GM12864 (cell line): Measurements from ENCODE around the gene CACNA1D.

Source experiments
- DNase-seq: peaks from one replicate; pipeline ENCODE4 v3.0.0-alpha.2; 2011; ENCODE audit warnings: low read depth
- H3K4me3 ChIP-seq: 2 replicates; pipeline ENCODE4 v1.5.1; 2011; ENCODE audit warnings: mild to moderate bottlenecking, low read depth, low read length, control low read depth
- CTCF ChIP-seq: IDR thresholded peaks from 2 replicates; pipeline ENCODE4 v1.5.1; 2011; ENCODE audit warnings: low read depth, mild to moderate bottlenecking, moderate library complexity, low read length, control low read depth, inconsistent platforms; ENCODE audit errors: missing control alignments

CACNA1D gene

GRCh38 chr3:53581671-53582070, 87.3 kb downstream of the CACNA1D start:
- no peak for DNase-seq
- TF ChIP-seq CTCF: no peak

GRCh38 chr3:53583161-53583690, 88.8 kb downstream of the CACNA1D start:
- DNase-seq: no peak
- no peak for TF ChIP-seq CTCF
- no peak overlapping the region for H3K4me3 ChIP-seq

More at GRCh38 chr3:53581671-53582070, 87.3 kb downstream of the CACNA1D start:
- no peak overlapping the region for H3K4me3 ChIP-seq

- DNase-seq: no peak
- no peak for TF ChIP-seq CTCF
- no peak overlapping the region for H3K4me3 ChIP-seq
These were observed 90.6 kb downstream of the CACNA1D start for GRCh38 chr3:53585049-53585448.

GRCh38 chr3:53585627-53586026, 91.2 kb downstream of the CACNA1D start:
- no peak for DNase-seq
- H3K4me3 ChIP-seq: no peak overlapping the region
- TF ChIP-seq CTCF: no peak

GRCh38 chr3:53588122-53588521, 93.7 kb downstream of the CACNA1D start:
- DNase-seq: no peak
- no peak overlapping the region for H3K4me3 ChIP-seq
- no peak for TF ChIP-seq CTCF

- DNase-seq: no peak
- no peak for TF ChIP-seq CTCF
- H3K4me3 ChIP-seq: no peak overlapping the region
These were observed 94.8 kb downstream of the CACNA1D start for GRCh38 chr3:53589201-53589600.

GRCh38 chr3:53589806-53590205, 95.4 kb downstream of the CACNA1D start:
- H3K4me3 ChIP-seq: no peak overlapping the region
- DNase-seq: no peak
- TF ChIP-seq CTCF: no peak
